H1 (cell line): ENCODE data around the gene MAFB.

Experiments used
- CEBPB ChIP-seq: IDR thresholded peaks from 2 replicates; pipeline ENCODE4 v1.6.1; 2012; ENCODE audit warnings: low read depth, low read length
- CTCF ChIP-seq, 3 experiments: IDR thresholded peaks; 1 replicate in 2 of 3; 2 replicates in 1 of 3; pipeline versions ENCODE4 v1.5.1 to v1.6.1; 2011; ENCODE audit warnings: low read length in 3 of 3, mild to moderate bottlenecking in 3 of 3, inconsistent platforms in 2 of 3, low read depth in 1 of 3, moderate library complexity in 1 of 3; ENCODE audit not compliant: insufficient read depth in 1 of 3; ENCODE audit errors: control extremely low read depth in 1 of 3
- E2F6 ChIP-seq: IDR thresholded peaks from 2 replicates; pipeline ENCODE4 v1.6.1; 2012; ENCODE audit warnings: inconsistent platforms
- JUND ChIP-seq: IDR thresholded peaks from 2 replicates; pipeline ENCODE4 v1.6.1; 2011; ENCODE audit warnings: mild to moderate bottlenecking, improper control_type of control experiment, low read length
- KDM1A ChIP-seq: fragments of 200-600, 300-600 bp; sonication (generic); IDR thresholded peaks from 2 replicates; pipeline ENCODE4 v1.7.1; 2016; ENCODE audit warnings: mild to moderate bottlenecking, low read length, borderline replicate concordance
- PHF8 ChIP-seq: fragments of 200-600 bp; sonication (generic); conservative IDR thresholded peaks from 2 replicates; pipeline ENCODE4 v1.7.1; 2012; ENCODE audit warnings: low read depth, mild to moderate bottlenecking, inconsistent platforms, low read length, moderate library complexity
- POLR2AphosphoS5 ChIP-seq: IDR thresholded peaks from 2 replicates; pipeline ENCODE4 v1.6.1; 2011; ENCODE audit warnings: low read depth, low read length
- SAP30 ChIP-seq: fragments of 300-600 bp; sonication (generic); IDR thresholded peaks from 2 replicates; pipeline ENCODE4 v1.7.1; 2012; ENCODE audit warnings: low read length, moderate library complexity, mild to moderate bottlenecking, inconsistent platforms; ENCODE audit not compliant: insufficient read depth, insufficient replicate concordance
- ZNF274 ChIP-seq: IDR thresholded peaks from 2 replicates; pipeline ENCODE4 v1.7.0; 2012; ENCODE audit warnings: low read length, borderline replicate concordance; ENCODE audit errors: extremely low read depth

GRCh38 chr20:40640667-40641066, 48.4 kb downstream of the MAFB start:
- TF ChIP-seq CTCF (IDR thresholded peaks at IDR 0.05; ENCODE audit: control extremely low read depth in 1 of 3, insufficient read depth in 1 of 3, low read depth in 1 of 3, low read length in 3 of 3): no peak
- TF ChIP-seq SAP30: no peak
- no peak for TF ChIP-seq POLR2AphosphoS5
- TF ChIP-seq CEBPB: no peak
- no peak for TF ChIP-seq ZNF274
- no peak for TF ChIP-seq PHF8
- TF ChIP-seq KDM1A: no peak
- no peak for TF ChIP-seq E2F6
- TF ChIP-seq JUND: no peak
